IMR-90 (cell line): Measurements from ENCODE around the gene CHIT1. TPM values are rescaled to one million over a fixed set of nuclear protein-coding genes. Genes with fewer than 3 reads are reported as not detected.

ENCODE experiments used
- ATAC-seq: fragments of 200-7000 bp; cut with Tn5 transposase; 2 replicates; pipeline ENCODE4 v1.9.1; 2020; ENCODE audit warnings: low read depth, mild to moderate bottlenecking, moderate library complexity
- BruUV-seq: library from RNA; stranded (reverse); fragments of 400-500 nt; replicated peaks from 2 replicates; lab custom pipeline; 2021; lab: Mats Ljungman, UMichigan
- CTCF ChIA-PET: fragments of 300-600 bp; formaldehyde crosslinking; extraction: SDS; loops from one replicate; lab custom pipeline; 2021; ENCODE audit warnings: antibody characterized with exemption; lab: Yijun Ruan, JAX
- POLR2A ChIA-PET: fragments of 300-600 bp; sonication (Branson Sonifier 250); formaldehyde crosslinking; loops from one replicate; lab custom pipeline; 2022; ENCODE audit warnings: antibody characterized with exemption; ENCODE audit not compliant: unreplicated experiment; lab: Charles Lee
- DNase-seq: peaks from one replicate; pipeline ENCODE4 v3.0.0; 2013
- H2AFZ ChIP-seq: replicated peaks from 2 replicates; pipeline ENCODE3; 2013; ENCODE audit warnings: low read length, mild to moderate bottlenecking; ENCODE audit not compliant: poor library complexity
- H2AK5ac ChIP-seq: 2 replicates; pipeline ENCODE4 v1.6.1; 2013; ENCODE audit warnings: low read depth, low read length, inconsistent platforms
- H2AK9ac ChIP-seq: replicated peaks from 2 replicates; pipeline ENCODE3; 2013; ENCODE audit warnings: mild to moderate bottlenecking, low read depth, low read length, moderate library complexity; ENCODE audit not compliant: poor library complexity
- H2BK120ac ChIP-seq: 2 replicates; pipeline ENCODE4 v1.6.1; 2013; ENCODE audit warnings: low read depth, low read length, inconsistent platforms
- H2BK15ac ChIP-seq: 3 replicates; pipeline ENCODE4 v1.6.1; 2013; ENCODE audit warnings: low read depth, low read length, inconsistent platforms
- H2BK20ac ChIP-seq: 2 replicates; pipeline ENCODE4 v1.6.1; 2013; ENCODE audit warnings: low read depth, mild to moderate bottlenecking, inconsistent platforms, low read length, moderate library complexity
- H2BK5ac ChIP-seq: 2 replicates; pipeline ENCODE4 v1.6.1; 2013; ENCODE audit warnings: mild to moderate bottlenecking, low read depth, low read length, inconsistent platforms; ENCODE audit not compliant: poor library complexity, severe bottlenecking
- H3K14ac ChIP-seq: replicated peaks from 2 replicates; pipeline ENCODE4 v1.6.1; 2013; ENCODE audit warnings: low read depth, low read length, inconsistent platforms
- H3K18ac ChIP-seq: 2 replicates; pipeline ENCODE4 v1.6.1; 2013; ENCODE audit warnings: low read depth, low read length, control low read depth
- H3K23ac ChIP-seq: 2 replicates; pipeline ENCODE4 v1.6.1; 2013; ENCODE audit warnings: low read depth, low read length, inconsistent platforms
- H3K27ac ChIP-seq: 2 replicates; pipeline ENCODE4 v1.5.1; 2013; ENCODE audit warnings: mild to moderate bottlenecking, control low read depth, low read length; ENCODE audit not compliant: insufficient read depth
- H3K27me3 ChIP-seq: 2 replicates; pipeline ENCODE4 v1.6.1; 2013; ENCODE audit warnings: low read length; ENCODE audit not compliant: control insufficient read depth, insufficient read depth
- H3K36me3 ChIP-seq: 2 replicates; pipeline ENCODE4 v1.6.1; 2013; ENCODE audit warnings: low read length, mixed read lengths; ENCODE audit not compliant: control insufficient read depth, insufficient read depth
- H3K4ac ChIP-seq: 2 replicates; pipeline ENCODE4 v1.6.1; 2013; ENCODE audit warnings: low read depth, low read length, inconsistent platforms
- H3K4me1 ChIP-seq: 2 replicates; pipeline ENCODE4 v1.6.1; 2013; ENCODE audit warnings: low read length, mixed read lengths; ENCODE audit not compliant: control insufficient read depth, insufficient read depth
- H3K4me2 ChIP-seq: 2 replicates; pipeline ENCODE4 v1.6.1; 2013; ENCODE audit warnings: low read depth, mild to moderate bottlenecking, control low read depth, low read length, moderate library complexity
- H3K4me3 ChIP-seq: 2 replicates; pipeline ENCODE4 v1.5.1; 2013; ENCODE audit warnings: low read depth, mild to moderate bottlenecking, control low read depth, low read length, moderate library complexity; ENCODE audit not compliant: insufficient read depth
- H3K56ac ChIP-seq: 2 replicates; pipeline ENCODE4 v1.6.1; 2013; ENCODE audit warnings: low read length, inconsistent platforms; ENCODE audit not compliant: insufficient read depth; ENCODE audit errors: extremely low read depth
- H3K79me1 ChIP-seq, 2 experiments: 2 replicates each; pipeline ENCODE4 v1.6.1; 2013; ENCODE audit warnings: low read length in 2 of 2, inconsistent platforms in 1 of 2, low read depth in 1 of 2
- H3K9ac ChIP-seq: 2 replicates; pipeline ENCODE4 v1.6.1; 2013; ENCODE audit warnings: low read depth, low read length, control low read depth
- H3K9me1 ChIP-seq: 2 replicates; pipeline ENCODE4 v1.6.1; 2013; ENCODE audit warnings: low read length, inconsistent platforms; ENCODE audit not compliant: insufficient read depth
- H3K9me3 ChIP-seq: 2 replicates; pipeline ENCODE4 v1.6.1; 2013; ENCODE audit warnings: low read length; ENCODE audit not compliant: control insufficient read depth, insufficient read depth
- H4K20me1 ChIP-seq: 2 replicates; pipeline ENCODE4 v1.6.1; 2013; ENCODE audit warnings: low read length, inconsistent platforms; ENCODE audit not compliant: insufficient read depth
- H4K5ac ChIP-seq: 2 replicates; pipeline ENCODE4 v1.6.1; 2013; ENCODE audit warnings: mild to moderate bottlenecking, low read depth, low read length, control low read depth
- H4K8ac ChIP-seq, 2 experiments: 2 replicates each; pipeline ENCODE4 v1.6.1; 2013; ENCODE audit warnings: low read depth in 2 of 2, low read length in 2 of 2, control low read depth in 1 of 2, inconsistent platforms in 1 of 2
- H4K91ac ChIP-seq: 2 replicates; pipeline ENCODE4 v1.6.1; 2013; ENCODE audit warnings: low read depth, low read length, inconsistent platforms; ENCODE audit not compliant: insufficient read depth
- POLR2A ChIP-seq: IDR thresholded peaks from 2 replicates; pipeline ENCODE4 v1.6.1; 2012; ENCODE audit warnings: mild to moderate bottlenecking, low read depth, low read length
- RAD21 ChIP-seq: IDR thresholded peaks from 2 replicates; pipeline ENCODE4 v1.6.1; 2012; ENCODE audit warnings: low read length, improper control_type of control experiment
- RFX5 ChIP-seq: IDR thresholded peaks from 2 replicates; pipeline ENCODE4 v1.8.0; 2012; ENCODE audit warnings: low read depth, mild to moderate bottlenecking, low read length, moderate library complexity
- USF2 ChIP-seq: fragments of 150-350 bp; IDR thresholded peaks from 2 replicates; pipeline ENCODE4 v1.6.1; 2017; ENCODE audit warnings: mild to moderate bottlenecking, antibody characterized with exemption, low read length, low read depth
- WGBS, 2 experiments: methylation state at CpG; one replicate each; pipeline versions ENCODE4 v1.1.5 to v1.1.7; 2013; ENCODE audit warnings: missing lambda C conversion rate in 2 of 2; ENCODE audit not compliant: insufficient read length in 1 of 2; ENCODE audit errors: extremely low coverage in 2 of 2; 5-methylcytosine and 5-hydroxymethylcytosine counted together
- dilution Hi-C: fragments of 300-500 bp; cut with HindIII; formaldehyde crosslinking; loops from one replicate; pipeline ENCODE4 v1.14.3; 2018; ENCODE audit warnings: low sequenced_read_pairs; ENCODE audit not compliant: unreplicated experiment
- in situ Hi-C: fragments of 300-500 bp; cut with MboI; formaldehyde crosslinking; loops from 3 replicates; pipeline ENCODE4 v1.14.3; 2019; ENCODE audit warnings: low sequenced_read_pairs, inconsistent platforms, mixed read lengths
- intact Hi-C: fragments of 100-400 bp; cut with micrococcal nuclease; formaldehyde crosslinking; loops from 2 replicates; pipeline ENCODE4 v1.10.0; 2022
- polyA plus RNA-seq, 3 experiments: library from polyadenylated mRNA; depleted of rRNA; stranded (reverse); fragments of >200 nt; gene quantifications; 2 replicates each; pipeline ENCODE4 v1.2.3, GENCODE V29; 2012; ENCODE audit warnings: low replicate concordance in 1 of 3
- total RNA-seq: library from RNA; depleted of rRNA; stranded (reverse); fragments of >200 nt; gene quantifications from 2 replicates; pipeline ENCODE4 v1.2.3, GENCODE V29; 2012

CHIT1 gene
- total and polyA plus RNA-seq, 2 of the 4 experiments (the other 2 are of a cell fraction), result not detected

- Histone ChIP-seq H2BK120ac (no peak overlapping the region), H2AFZ (no peak overlapping the region), H3K79me1 (no peaks in the 10 kb centered on the region), H4K91ac (no peak overlapping the region), H3K14ac (no peak overlapping the region), H3K27me3 (peaks cover 79% of the 10 kb centered on the region), H3K4ac (no peak overlapping the region), H4K20me1 (no peaks in the 10 kb centered on the region), H3K9ac (no peak overlapping the region), H3K23ac (no peak overlapping the region), H2AK9ac (no peak overlapping the region), H2BK20ac (no peak overlapping the region), H3K4me1 (no peaks in the 10 kb centered on the region), H3K18ac (no peak overlapping the region), H4K8ac (no peak overlapping the region), H3K9me1 (no peaks in the 10 kb centered on the region), H3K27ac (no peak overlapping the region), H3K56ac (no peak overlapping the region), H3K9me3 (no peaks in the 10 kb centered on the region), H3K36me3 (no peaks in the 10 kb centered on the region), H2BK15ac (no peak overlapping the region), H2AK5ac (no peak overlapping the region), H4K5ac (no peak overlapping the region), H3K4me2 (no peak overlapping the region), H2BK5ac (no peak overlapping the region), H3K4me3 (no peak overlapping the region)
- TF ChIP-seq RFX5, result no peak
- no peak for TF ChIP-seq RAD21
- no peak for TF ChIP-seq POLR2A
- no peak for TF ChIP-seq USF2
- DNase-seq, result no peak
- ChIA-PET CTCF (interaction anchor here (1.0 kb wide), 1 partner anchor 51 kb away, joined by 3 read pairs; no protein-coding TSS in a partner anchor), POLR2A (no interaction called here)
- intact Hi-C loops (no loop called here), in situ Hi-C loops (no loop called here), dilution Hi-C loops (no loop called here)
- no TSS peak for BruUV-seq
- no peak for ATAC-seq
- 70% methylated on average over 8 of the region's 18 CpGs; no CpG with 5 or more reads in 1 of the 2 experiments for WGBS, 2 experiments
Measured at GRCh38 chr1:203223012-203223775, 6.3 kb downstream of the CHIT1 start.
